Pancreas (tissue), 10 donors: Measurements from ENCODE around the gene RALGAPB. TPM values are rescaled to one million over a fixed set of nuclear protein-coding genes. Genes with fewer than 3 reads are reported as not detected.
"Not testable (repeated sequence)": the region's sequence is repeated elsewhere in the genome, so short reads cannot be mapped to it uniquely, and the experiment has no call there.

Experiments
- ATAC-seq, 4 donors: fragments of 200-7000 bp; cut with Tn5 transposase; one replicate each; pipeline versions ENCODE4 v1.8.0 to v1.9.1; 2020; ENCODE audit warnings: mild to moderate bottlenecking in 4 of 4, moderate library complexity in 4 of 4
- DNase-seq, 6 donors: peaks; one replicate each; pipeline ENCODE4 v3.0.0-alpha.2; 2020
- FAIRE-seq: peaks from 2 replicates; lab custom pipeline; 2012; peaks lifted over from hg19 to GRCh38; lab: Jason Lieb, UNC
- H3K27ac ChIP-seq, 4 donors: fragments of 200-600 bp; sonication (generic); 1 replicate in 3 of 4; 2 replicates in 1 of 4; pipeline versions ENCODE4 v1.5.0 to v1.8.0; 2020
- H3K27me3 ChIP-seq, 4 donors: fragments of 200-600 bp; one replicate each; pipeline ENCODE4 v1.8.0; 2021
- H3K36me3 ChIP-seq, 3 donors: fragments of 200-600 bp; sonication (generic) in 1 of 3; one replicate each; pipeline versions ENCODE4 v1.5.0 to v1.8.0; 2020 to 2021
- H3K4me1 ChIP-seq, 3 donors: fragments of 200-600 bp; one replicate each; pipeline ENCODE4 v1.8.0; 2021
- H3K4me3 ChIP-seq, 4 donors: fragments of 200-600 bp; sonication (generic) in 2 of 4; one replicate each; pipeline versions ENCODE4 v1.5.0 to v1.8.0; 2020 to 2021
- H3K9me3 ChIP-seq, 4 donors: fragments of 200-600 bp; one replicate each; pipeline ENCODE4 v1.8.0; 2021
- WGBS, 2 donors: extraction: QIAGEN DNeasy Blood & Tissue Kit; methylation state at CpG; one replicate each; pipeline ENCODE4 v1.1.7; 2013; 5-methylcytosine and 5-hydroxymethylcytosine counted together
- intact Hi-C, 3 donors: fragments of 100-400 bp; cut with DNase I; formaldehyde crosslinking; loops; one replicate each; pipeline versions ENCODE4 v1.11.1 to v1.14.2; 2022
- polyA plus RNA-seq, 2 donors: library from polyadenylated mRNA; stranded (reverse); fragments of 200-250 nt; gene quantifications; one replicate each; pipeline ENCODE4 v1.2.3, GENCODE V29; 2013
- total RNA-seq, 6 donors: library from RNA; stranded (reverse); fragmentation: NEBNext Ultra II Directional in 4 of 6; extraction: Animal tissue kit (Norgen Biotek cat#: 25700) in 4 of 6; gene quantifications; one replicate each; pipeline versions ENCODE4 v1.2.1 to v1.2.4, GENCODE V29; 2021 to 2023
- TF ChIP-seq, protein P1 (sequence below), 4 donors: fragments of 200-600 bp; sonication (generic) in 3 of 4; IDR thresholded peaks; one replicate each; pipeline versions ENCODE4 v1.5.0 to v1.8.0; 2021; ENCODE audit warnings: antibody characterized with exemption in 4 of 4
- donor health status: healthy with polysubstance abuse.
- donor health status: DM: no; HTN: no; CAD: no; lungs with moderate emphysema.
- donor health status: DM: no; HTN: no; CAD: no.
- donor health status: control.
- donor health status: control.
- donor health status: Bipolar disorder and iron deficiency.
- donor health status: DM: yes; HTN: yes; CAD: no.
- donor health status: DM: no; HTN: no; CAD: no.
- donor health status: DM: no; HTN: no; CAD: no.
- donor health status: DM: yes; HTN: yes; CAD: no.

The RALGAPB gene
- total and polyA plus RNA-seq, 8 donors, result 6.5 to 19.0 (median 11.3) TPM

- DNase-seq (no peak), FAIRE-seq (no peak), ATAC-seq (no peak)
- Histone ChIP-seq H3K27ac (no peak overlapping the region), H3K36me3 (peaks cover 24 to 88% (median 65%) of the 10 kb centered on the region in 3 donors), H3K4me3 (no peak overlapping the region), H3K4me1 (no peaks in the 10 kb centered on the region), H3K9me3 (no peaks in the 10 kb centered on the region), H3K27me3 (no peaks in the 10 kb centered on the region)
- TF ChIP-seq, protein P1, sequence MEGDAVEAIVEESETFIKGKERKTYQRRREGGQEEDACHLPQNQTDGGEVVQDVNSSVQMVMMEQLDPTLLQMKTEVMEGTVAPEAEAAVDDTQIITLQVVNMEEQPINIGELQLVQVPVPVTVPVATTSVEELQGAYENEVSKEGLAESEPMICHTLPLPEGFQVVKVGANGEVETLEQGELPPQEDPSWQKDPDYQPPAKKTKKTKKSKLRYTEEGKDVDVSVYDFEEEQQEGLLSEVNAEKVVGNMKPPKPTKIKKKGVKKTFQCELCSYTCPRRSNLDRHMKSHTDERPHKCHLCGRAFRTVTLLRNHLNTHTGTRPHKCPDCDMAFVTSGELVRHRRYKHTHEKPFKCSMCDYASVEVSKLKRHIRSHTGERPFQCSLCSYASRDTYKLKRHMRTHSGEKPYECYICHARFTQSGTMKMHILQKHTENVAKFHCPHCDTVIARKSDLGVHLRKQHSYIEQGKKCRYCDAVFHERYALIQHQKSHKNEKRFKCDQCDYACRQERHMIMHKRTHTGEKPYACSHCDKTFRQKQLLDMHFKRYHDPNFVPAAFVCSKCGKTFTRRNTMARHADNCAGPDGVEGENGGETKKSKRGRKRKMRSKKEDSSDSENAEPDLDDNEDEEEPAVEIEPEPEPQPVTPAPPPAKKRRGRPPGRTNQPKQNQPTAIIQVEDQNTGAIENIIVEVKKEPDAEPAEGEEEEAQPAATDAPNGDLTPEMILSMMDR (IDR thresholded peaks at IDR 0.05), result no peak
- intact Hi-C loops, result no loop called here
- WGBS, 2 donors, result 63 to 72% methylated on average over 5 of the region's 5 CpGs
Observed at GRCh38 chr20:38427655-38428023, 45.0 kb upstream of the RALGAPB start.

GRCh38 chr20:38428800-38429199 lies 43.8 kb upstream of the RALGAPB start:
- FAIRE-seq, result no peak
- intact Hi-C loops, result no loop called here
- H3K27me3 ChIP-seq, result no peaks in the 10 kb centered on the region
- no peak for ATAC-seq
- H3K36me3 ChIP-seq, result peaks cover 24 to 83% (median 72%) of the 10 kb centered on the region in 3 donors
- DNase-seq, result no peak
- H3K27ac ChIP-seq, result no peak overlapping the region
- H3K4me1 ChIP-seq, result no peaks in the 10 kb centered on the region
- WGBS, 2 donors, result 92 to 97% methylated on average over 3 of the region's 3 CpGs
- H3K4me3 ChIP-seq, result no peak overlapping the region
- no peaks in the 10 kb centered on the region for H3K9me3 ChIP-seq
- TF ChIP-seq, protein P1 (IDR thresholded peaks at IDR 0.05), result no peak

DNA sequence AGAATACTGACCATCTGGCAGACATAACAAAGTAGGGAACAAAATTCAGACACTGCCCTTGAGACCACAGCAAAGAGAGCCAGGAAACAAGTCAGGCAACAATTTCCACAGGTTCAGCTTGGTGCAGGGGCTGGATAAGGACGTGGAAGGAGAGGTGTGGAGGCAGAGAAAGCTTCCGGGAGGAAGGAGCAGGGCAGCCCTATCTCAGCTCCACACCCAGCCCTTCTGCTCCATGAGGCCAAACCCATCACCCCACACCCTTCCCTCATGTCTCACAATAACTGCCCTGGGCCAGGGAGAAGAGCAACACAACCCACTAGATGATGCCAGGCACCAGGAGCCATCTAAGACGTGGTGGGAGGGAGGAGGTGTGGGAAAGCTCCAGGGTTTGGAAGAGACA lies 43.3 kb upstream of the RALGAPB start:
- FAIRE-seq (no peak), ATAC-seq (no peak), DNase-seq (no peak)
- H3K9me3 ChIP-seq, result no peaks in the 10 kb centered on the region
- no peaks in the 10 kb centered on the region for H3K27me3 ChIP-seq
- no peak overlapping the region for H3K4me3 ChIP-seq
- H3K36me3 ChIP-seq, result peaks cover 24 to 80% (median 71%) of the 10 kb centered on the region in 3 donors
- no peaks in the 10 kb centered on the region for H3K4me1 ChIP-seq
- H3K27ac ChIP-seq, result no peak overlapping the region
- TF ChIP-seq, protein P1 (IDR thresholded peaks at IDR 0.05), result no peak
- intact Hi-C loops, result no loop called here
- WGBS, 2 donors, result 82 to 90% methylated on average over 3 of the region's 3 CpGs

DNA sequence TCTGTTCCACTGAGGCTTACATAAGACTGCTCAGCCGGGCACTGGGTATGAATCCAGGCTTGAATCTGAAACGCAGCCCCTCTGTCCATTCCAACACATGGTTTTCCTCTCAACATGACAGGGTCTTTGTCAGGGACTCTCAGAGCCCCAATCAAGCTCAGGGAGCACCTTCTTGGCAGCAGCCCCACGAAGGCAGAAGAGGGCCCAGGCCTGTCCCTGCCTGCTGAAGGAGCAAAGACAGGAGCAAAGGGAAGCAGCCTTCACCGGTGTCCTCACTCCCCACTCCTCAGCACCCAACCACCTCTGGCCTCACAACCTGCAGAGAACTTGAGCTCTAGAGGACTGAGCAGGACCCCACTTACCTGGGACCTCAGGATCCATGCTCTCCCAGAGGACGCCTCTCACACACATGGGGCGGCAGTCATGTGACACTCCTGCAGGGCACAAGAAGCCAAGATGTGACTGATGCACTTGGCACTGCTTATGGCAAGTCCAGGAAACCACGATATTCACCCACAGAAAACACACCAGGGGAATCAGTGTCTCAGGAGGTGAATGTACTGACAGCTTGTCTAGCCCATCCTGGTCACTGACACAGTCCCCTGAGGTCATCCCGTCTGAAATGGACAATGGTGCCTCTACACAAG lies 41.8 kb upstream of the RALGAPB start:
- WGBS, 2 donors, result 89 to 94% methylated on average over 8 of the region's 8 CpGs
- DNase-seq, result no peak
- H3K27me3 ChIP-seq, result no peaks in the 10 kb centered on the region
- peaks cover 19 to 65% (median 57%) of the 10 kb centered on the region in 3 donors for H3K36me3 ChIP-seq
- ATAC-seq, result no peak
- H3K4me3 ChIP-seq, result no peak overlapping the region
- TF ChIP-seq, protein P1 (IDR thresholded peaks at IDR 0.05), result no peak
- H3K9me3 ChIP-seq, result no peaks in the 10 kb centered on the region
- no peak for FAIRE-seq
- H3K27ac ChIP-seq, result no peak overlapping the region
- H3K4me1 ChIP-seq, result no peaks in the 10 kb centered on the region
- intact Hi-C loops, result no loop called here

- H3K36me3 ChIP-seq, result peaks cover 19 to 53% (median 50%) of the 10 kb centered on the region in 3 donors
- H3K27ac ChIP-seq, result no peak overlapping the region
- 97 to 98% methylated on average over 6 of the region's 6 CpGs for WGBS, 2 donors
- ATAC-seq (no peak), DNase-seq (no peak), FAIRE-seq (no peak)
- H3K27me3 ChIP-seq, result no peaks in the 10 kb centered on the region
- no peaks in the 10 kb centered on the region for H3K9me3 ChIP-seq
- no peak overlapping the region for H3K4me3 ChIP-seq
- intact Hi-C loops, result no loop called here
- H3K4me1 ChIP-seq, result no peaks in the 10 kb centered on the region
- TF ChIP-seq, protein P1 (IDR thresholded peaks at IDR 0.05), result no peak
Observed at GRCh38 chr20:38432292-38432691, 40.4 kb upstream of the RALGAPB start.

DNA sequence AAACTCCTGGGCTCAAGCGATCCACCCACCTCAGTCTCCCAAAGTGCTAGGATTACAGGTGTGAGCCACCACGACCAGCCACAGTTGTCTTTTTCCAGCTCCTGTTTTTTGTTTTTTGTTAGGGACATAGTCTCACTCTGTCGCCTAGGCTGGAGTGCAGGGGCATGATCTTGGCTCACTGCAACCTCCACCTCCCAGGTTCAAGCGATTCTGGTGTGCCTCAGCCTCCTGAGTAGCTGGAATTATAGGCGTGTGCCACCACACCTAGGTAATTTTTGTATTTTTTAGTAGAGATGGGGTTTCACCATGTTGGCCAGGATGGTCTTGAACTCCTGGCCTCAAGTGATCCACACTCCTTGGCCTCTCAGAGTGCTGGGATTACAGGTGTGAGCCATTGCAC lies 39.8 kb upstream of the RALGAPB start:
- H3K9me3 ChIP-seq, ATAC-seq, H3K27ac ChIP-seq, FAIRE-seq, H3K27me3 ChIP-seq, intact Hi-C loops, H3K4me1 ChIP-seq, DNase-seq, H3K4me3 ChIP-seq: not testable (repeated sequence)
- 93 to 95% methylated on average over 5 of the region's 5 CpGs for WGBS, 2 donors
- peaks cover 16 to 48% (median 46%) of the 10 kb centered on the region in 3 donors for H3K36me3 ChIP-seq
